ENCODE results near the gene MPDZ.

MPDZ gene

GRCh38 chr9:13090628-13091027 is 188.9 kb downstream of the MPDZ start:
- DNase-seq (ENCODE audit: low read depth in 2 of 2, low spot score in 1 of 2), result no peak

DNA sequence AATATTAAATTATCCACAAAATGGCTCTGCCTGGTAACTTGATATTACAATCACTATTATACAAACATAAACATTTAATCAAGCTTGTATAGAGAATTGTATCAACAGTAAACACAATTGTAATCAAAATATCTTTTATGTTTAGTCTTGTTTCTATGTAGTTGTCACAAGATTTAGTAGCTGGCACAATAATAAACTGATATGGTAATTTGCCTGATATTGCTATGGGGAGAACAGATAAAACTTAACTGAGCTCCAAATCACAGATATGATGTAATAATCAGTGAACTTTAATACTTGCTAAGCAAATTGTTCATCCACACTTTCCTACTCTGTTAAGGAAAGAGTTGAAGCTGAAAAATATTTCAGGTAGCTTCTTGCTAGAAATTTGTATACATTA is 189.8 kb downstream of the MPDZ start:
- DNase-seq (ENCODE audit: low read depth in 2 of 2, low spot score in 1 of 2), result no peak

GRCh38 chr9:13088720-13089427 is 190.6 kb downstream of the MPDZ start:
- DNase-seq (ENCODE audit: low read depth in 2 of 2, low spot score in 1 of 2), result no peak

- no peak for DNase-seq (ENCODE audit: low read depth in 2 of 2, low spot score in 1 of 2)
Observed at GRCh38 chr9:13083963-13084528, 195.4 kb downstream of the MPDZ start.

DNA sequence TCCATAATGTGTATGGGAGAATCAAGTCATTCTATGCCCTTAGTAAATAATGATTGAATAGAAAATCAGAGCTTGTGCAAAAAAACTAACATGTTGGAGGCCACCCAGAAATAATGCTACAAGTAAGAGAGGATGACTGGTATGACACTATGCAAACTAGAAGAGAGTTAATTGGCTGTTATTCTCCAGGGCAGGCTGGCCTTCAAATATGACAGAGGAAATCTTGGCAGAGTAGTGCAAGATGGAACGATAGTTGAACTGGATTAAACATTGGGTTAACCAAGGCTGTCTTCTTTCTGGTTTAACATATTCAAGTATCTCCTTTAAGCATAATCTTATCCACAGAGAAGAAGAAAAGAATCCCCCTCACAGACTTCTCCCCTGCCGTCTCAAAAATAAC is 196.1 kb downstream of the MPDZ start:
- no peak for DNase-seq (ENCODE audit: low read depth in 2 of 2, low spot score in 1 of 2)

DNA sequence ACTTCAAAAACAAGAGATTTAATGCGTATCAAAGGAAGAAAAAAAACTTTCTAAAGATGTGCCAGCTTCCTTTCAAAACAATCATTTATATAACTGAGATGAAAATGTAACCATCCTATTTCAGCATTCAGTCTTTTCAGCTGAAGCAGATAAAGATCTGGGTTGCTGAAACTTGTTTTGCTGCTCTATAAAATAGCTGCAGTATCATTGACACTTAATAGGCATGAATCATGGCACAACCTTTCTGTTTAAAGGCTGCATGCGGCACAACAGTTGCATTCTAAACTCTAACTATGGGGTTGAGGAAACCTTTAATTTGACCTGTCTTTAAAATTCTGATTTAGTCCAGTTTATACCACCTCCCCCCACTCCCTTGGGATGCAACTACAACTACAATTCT is 196.7 kb downstream of the MPDZ start:
- DNase-seq (ENCODE audit: low read depth in 2 of 2, low spot score in 1 of 2), result no peak

- no peak for DNase-seq (ENCODE audit: low read depth in 2 of 2, low spot score in 1 of 2)
Observed at GRCh38 chr9:13078164-13078563, 201.3 kb downstream of the MPDZ start.

DNA sequence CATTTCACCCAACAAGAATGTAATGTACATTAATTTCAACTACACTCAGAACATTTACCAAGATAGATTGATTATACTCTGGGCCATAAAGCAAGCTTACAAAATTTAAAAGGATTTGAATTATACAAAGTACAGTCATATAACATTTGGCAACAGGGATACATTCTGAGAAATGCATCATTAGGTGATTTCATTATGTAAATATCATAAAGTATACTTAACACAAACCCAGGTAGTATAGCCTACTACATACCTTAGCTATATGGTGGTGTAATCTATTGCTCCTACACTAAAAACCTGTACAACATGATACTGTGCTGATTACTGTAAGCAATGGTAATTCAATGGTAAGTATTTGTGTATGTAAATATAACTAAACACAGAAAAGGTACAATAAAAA is 202.9 kb downstream of the MPDZ start:
- no peak for DNase-seq (ENCODE audit: low read depth in 2 of 2, low spot score in 1 of 2)

DNA sequence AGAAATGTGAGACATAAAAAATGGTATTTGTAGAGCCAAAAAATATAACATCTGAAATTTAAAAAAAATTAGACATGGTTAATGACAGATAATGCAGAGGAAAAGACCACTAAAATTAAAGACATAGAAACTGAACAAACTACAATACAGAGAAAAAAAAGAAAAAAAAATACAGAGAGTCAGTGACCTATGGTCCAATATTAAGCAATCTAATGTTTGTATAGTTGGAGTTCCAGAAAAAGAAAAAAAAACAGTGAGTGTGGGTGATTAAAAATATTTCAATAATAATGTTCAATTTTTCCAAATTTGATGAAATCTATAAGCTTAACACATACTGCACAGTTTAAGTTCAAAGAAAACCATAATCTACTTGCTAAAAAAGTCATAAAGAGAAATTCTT is 207.6 kb downstream of the MPDZ start:
- DNase-seq (ENCODE audit: low read depth in 2 of 2, low spot score in 1 of 2), result no peak

DNA sequence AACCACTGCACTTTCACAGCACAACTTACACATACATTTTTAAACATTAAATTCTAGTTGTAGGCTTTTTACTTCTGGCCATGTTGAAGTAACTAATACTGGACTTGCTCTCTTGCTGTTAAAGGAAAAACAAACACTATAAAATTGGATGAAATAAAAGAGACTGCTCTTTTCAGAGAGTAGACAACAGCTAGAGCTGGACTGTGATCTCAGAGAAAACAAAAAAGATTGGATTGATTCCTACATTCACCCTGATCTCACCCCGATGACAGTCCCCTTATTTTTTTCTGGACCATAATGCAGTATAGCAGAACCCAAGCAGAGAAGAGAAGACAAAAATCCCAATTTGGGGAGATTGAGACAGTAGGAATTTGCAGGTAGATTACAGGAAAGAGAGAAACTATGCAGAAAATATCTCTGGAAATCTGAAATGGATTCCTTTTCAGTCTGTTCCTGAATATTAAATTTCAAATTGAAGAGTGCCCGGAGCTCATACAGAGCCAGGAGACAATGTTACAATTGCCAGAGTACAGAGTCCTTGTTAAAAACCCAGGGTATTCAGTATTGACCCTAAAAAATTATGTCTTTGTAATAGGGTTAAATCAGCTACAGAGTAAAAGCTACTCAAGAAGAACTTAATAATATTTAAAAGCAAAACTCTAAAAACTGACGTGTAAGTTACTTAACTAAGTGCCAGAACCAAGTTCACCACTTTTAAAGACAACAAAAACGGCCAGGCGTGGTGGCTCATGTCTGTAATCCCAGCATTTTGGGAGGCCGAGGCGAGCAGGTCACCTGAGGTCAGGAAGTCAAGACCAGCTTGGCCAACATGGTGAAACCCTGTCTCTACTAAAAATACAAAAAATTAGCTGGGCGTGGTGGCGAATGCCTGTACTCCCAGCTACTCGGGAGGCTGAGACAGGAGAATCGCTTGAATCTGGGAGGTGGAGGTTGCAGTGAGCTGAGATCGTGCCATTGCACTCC is 208.6 kb downstream of the MPDZ start:
- DNase-seq (ENCODE audit: low read depth in 2 of 2, low spot score in 1 of 2), result no peak

- no peak for DNase-seq (ENCODE audit: low read depth in 2 of 2, low spot score in 1 of 2)
Observed at GRCh38 chr9:13069498-13069897, 210.0 kb downstream of the MPDZ start.

GRCh38 chr9:13064676-13065075 is 214.8 kb downstream of the MPDZ start:
- DNase-seq (ENCODE audit: low read depth in 2 of 2, low spot score in 1 of 2), result no peak

- DNase-seq (ENCODE audit: low read depth in 2 of 2, low spot score in 1 of 2), result no peak
Observed at GRCh38 chr9:13063880-13064459, 215.5 kb downstream of the MPDZ start.

DNA sequence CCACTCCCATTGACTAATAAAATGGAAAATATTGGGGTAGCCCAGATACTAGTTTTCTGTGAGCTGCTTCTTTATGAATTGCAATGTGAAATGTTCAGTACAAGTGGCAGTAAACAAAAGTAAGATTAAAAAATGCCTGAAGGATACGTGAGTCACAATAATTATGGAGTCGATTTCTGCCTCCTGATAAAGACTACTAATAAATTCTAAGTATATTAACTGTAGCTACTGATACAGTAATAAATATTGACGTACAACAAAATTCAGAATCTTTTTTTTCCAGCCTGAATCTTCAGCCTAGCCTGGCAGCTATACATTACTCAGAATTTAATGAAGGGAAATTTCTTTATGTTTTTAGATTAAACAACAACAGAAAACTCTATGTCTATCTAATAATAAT is 218.1 kb downstream of the MPDZ start:
- no peak for DNase-seq (ENCODE audit: low read depth in 2 of 2, low spot score in 1 of 2)
